Measurements from ENCODE around the gene MRPS18A.
"Not testable (repeated sequence)": the region's sequence is repeated elsewhere in the genome, so short reads cannot be mapped to it uniquely, and the experiment has no call there.

MRPS18A gene

GRCh38 chr6:43670623-43670986 lies 17.0 kb downstream of the MRPS18A start:
- DNase-seq (ENCODE audit: low read depth): no peak

GRCh38 chr6:43669922-43670622 lies 17.5 kb downstream of the MRPS18A start:
- no peak for DNase-seq (ENCODE audit: low read depth)

- no peak for DNase-seq (ENCODE audit: low read depth)
Measured at GRCh38 chr6:43669050-43669921, 18.3 kb downstream of the MRPS18A start.

GRCh38 chr6:43668151-43669028 lies 19.2 kb downstream of the MRPS18A start:
- no peak for DNase-seq (ENCODE audit: low read depth)

- no peak for DNase-seq (ENCODE audit: low read depth)
Measured at GRCh38 chr6:43667245-43668150, 20.1 kb downstream of the MRPS18A start.

GRCh38 chr6:43666196-43666920 lies 21.2 kb downstream of the MRPS18A start:
- DNase-seq (ENCODE audit: low read depth): no peak

GRCh38 chr6:43665376-43665775 lies 22.2 kb downstream of the MRPS18A start:
- DNase-seq (ENCODE audit: low read depth): no peak

GRCh38 chr6:43662948-43663347 lies 24.6 kb downstream of the MRPS18A start:
- DNase-seq (ENCODE audit: low read depth): not testable (repeated sequence)

- DNase-seq (ENCODE audit: low read depth): no peak
Measured at GRCh38 chr6:43658161-43658560, 29.4 kb downstream of the MRPS18A start.

- DNase-seq (ENCODE audit: low read depth): no peak
Measured at GRCh38 chr6:43657221-43657802, 30.3 kb downstream of the MRPS18A start.

GRCh38 chr6:43652822-43653221 lies 34.8 kb downstream of the MRPS18A start:
- DNase-seq (ENCODE audit: low read depth): not testable (repeated sequence)

GRCh38 chr6:43648248-43648647 lies 39.3 kb downstream of the MRPS18A start:
- DNase-seq (ENCODE audit: low read depth): no peak

GRCh38 chr6:43647613-43648012 lies 40.0 kb downstream of the MRPS18A start:
- no peak for DNase-seq (ENCODE audit: low read depth)

- DNase-seq (ENCODE audit: low read depth): no peak
Measured at GRCh38 chr6:43645613-43645964, 42.0 kb downstream of the MRPS18A start.

GRCh38 chr6:43644940-43645612 lies 42.5 kb downstream of the MRPS18A start, which contains the start of gene RSPH9:
Gene RSPH9, plus strand, starts transcription at chr6:43645036. Its CDS starts 63 bp downstream, at chr6:43645099.
- DNase-seq (ENCODE audit: low read depth): no peak

- no peak for DNase-seq (ENCODE audit: low read depth)
Measured at GRCh38 chr6:43639984-43640800, 47.4 kb downstream of the MRPS18A start.

- no peak for DNase-seq (ENCODE audit: low read depth)
Measured at GRCh38 chr6:43636308-43636659, 51.3 kb downstream of the MRPS18A start.

GRCh38 chr6:43635387-43636307 lies 51.9 kb downstream of the MRPS18A start, which contains the start of gene MAD2L1BP:
Gene MAD2L1BP, plus strand, starts transcription at chr6:43635840. Its CDS starts 36 bp downstream, at chr6:43635876.
- no peak for DNase-seq (ENCODE audit: low read depth)
